OCI-LY3 (cell line): Measurements from ENCODE around the gene ARGLU1.

ENCODE experiments used
- CTCF ChIP-seq: fragments of 200-600, 300-600 bp; sonication (generic); IDR thresholded peaks from 2 replicates; pipeline ENCODE4 v1.5.1; 2014; ENCODE audit warnings: antibody characterized with exemption, low read length, low read depth
- EZH2phosphoT487 ChIP-seq: fragments of 200-600 bp; shearing (Covaris generic); IDR thresholded peaks from 2 replicates; pipeline ENCODE4 v1.6.1; 2018; ENCODE audit warnings: antibody characterized with exemption, mixed run types, low read depth

GRCh38 chr13:106533101-106533942, 34.6 kb downstream of the ARGLU1 start:
- TF ChIP-seq EZH2phosphoT487 (no peak), CTCF (no peak)
